HG03460 (cell line): ENCODE results near the gene ORMDL2.
"Not testable (repeated sequence)": the region's sequence is repeated elsewhere in the genome, so short reads cannot be mapped to it uniquely, and the experiment has no call there.

Experiments
- ATAC-seq: cut with Tn5 transposase; IDR thresholded peaks from one replicate; pipeline ENCODE4 v1.9.1; 2021; ENCODE audit not compliant: unreplicated experiment

The ORMDL2 gene

DNA sequence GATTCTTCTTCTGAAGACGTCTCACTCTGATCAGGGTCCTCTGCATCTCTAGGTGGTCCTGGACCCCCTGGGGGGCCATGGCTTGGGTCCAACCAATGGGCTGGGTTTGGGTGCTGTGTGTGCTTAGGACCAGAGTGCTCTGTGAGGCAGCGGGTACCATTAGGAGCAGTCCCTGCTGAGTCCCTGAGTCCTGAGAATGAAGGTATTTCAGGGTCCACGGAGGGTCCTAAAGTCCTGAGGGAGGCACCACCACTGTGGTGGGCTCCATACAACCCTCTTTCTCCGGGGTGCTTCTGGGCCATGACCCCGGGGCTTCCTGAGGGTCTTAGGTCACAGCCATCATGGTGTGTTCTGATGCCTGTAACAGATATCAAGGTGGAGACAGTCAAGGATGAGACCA lies 10.5 kb downstream of the ORMDL2 start:
- ATAC-seq, result no peak

DNA sequence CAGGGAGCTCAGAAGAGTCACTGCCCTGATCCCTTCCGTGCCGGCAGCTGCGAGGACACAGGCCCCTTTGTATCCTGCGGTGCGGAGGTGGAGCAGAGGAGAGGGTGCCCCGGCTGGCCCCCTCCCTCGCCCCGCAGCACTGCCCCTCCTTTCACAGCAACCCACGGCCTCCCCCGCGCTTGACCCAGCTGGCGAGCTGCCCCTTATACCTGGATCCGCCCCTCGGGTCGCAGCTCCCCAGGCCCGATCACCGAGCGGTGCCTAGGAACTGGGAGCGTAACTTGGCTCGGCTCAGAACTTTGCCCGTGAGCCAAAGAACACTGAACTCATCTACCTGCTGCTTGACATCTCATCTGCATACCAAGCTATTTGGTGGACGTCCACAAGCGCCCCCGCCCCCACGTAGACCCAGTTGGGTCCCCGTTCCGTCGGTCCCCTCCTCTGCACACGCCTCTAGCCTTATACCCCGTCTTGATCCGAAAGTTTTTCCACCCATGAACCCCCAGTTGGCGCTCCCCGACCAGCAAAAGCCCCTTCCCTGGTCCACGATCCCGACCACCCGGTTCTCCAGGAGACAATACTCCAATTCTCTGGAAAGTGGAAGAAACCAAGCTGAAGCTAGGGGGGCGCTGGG lies 12.2 kb downstream of the ORMDL2 start:
- ATAC-seq, result peak; percentile 25

DNA sequence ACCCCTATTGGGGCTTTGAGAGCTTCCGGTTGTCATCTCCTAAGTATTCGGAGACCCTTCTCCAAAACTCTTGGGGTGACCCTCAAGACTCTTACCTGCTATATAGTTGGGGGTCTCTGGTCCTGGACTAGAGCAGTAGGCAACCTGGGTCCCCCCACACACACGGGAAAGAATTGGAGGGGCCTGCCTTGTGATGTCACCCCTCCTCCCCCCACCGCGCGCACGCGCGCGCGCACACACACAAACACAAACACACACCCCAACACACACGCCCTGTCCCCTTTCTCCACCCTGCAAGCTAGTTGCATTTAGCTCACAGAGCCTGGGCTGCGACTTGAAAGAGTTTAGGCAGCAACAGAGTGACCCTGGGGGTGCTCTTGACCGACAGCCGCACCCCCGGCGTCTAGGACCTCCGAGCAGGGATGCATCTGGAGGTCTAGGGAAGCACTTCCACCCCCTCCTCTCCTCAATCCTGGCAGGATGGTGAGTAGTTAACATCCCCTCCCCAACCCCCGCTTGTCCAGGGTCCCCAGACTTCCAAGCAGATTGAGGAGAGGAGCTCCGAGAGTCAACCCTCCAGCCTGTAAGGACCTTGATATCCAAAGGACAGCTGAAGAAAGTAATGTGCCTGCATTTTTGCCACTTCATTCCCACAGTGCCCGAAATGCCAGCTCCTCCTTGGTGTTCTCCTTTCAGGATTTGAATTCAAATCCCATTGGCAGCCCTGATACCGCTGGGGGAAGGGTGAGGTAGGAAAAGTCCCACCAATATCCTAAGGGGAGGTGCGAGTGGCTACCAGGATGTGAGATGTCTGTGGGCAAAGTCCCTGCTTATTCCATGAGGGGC lies 13.0 kb downstream of the ORMDL2 start:
- ATAC-seq, result no peak

DNA sequence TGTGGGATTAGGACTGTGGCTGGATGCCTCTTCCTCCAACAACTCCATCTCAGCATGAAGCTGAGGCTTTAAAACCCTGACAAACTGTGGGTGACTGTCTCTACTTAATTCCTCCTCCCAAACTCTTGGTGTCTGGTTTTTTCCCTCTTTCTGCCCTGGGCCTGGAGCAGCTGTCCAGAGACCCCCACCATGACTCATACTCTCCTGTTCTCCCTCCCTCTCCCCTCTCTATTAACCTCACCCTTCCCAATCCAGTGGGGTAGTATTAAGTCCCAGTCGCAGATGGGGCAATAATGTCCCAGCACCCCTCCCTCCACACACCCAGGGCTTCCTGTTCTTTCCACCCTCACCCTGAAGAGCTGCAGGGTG lies 13.6 kb downstream of the ORMDL2 start:
- no peak for ATAC-seq

DNA sequence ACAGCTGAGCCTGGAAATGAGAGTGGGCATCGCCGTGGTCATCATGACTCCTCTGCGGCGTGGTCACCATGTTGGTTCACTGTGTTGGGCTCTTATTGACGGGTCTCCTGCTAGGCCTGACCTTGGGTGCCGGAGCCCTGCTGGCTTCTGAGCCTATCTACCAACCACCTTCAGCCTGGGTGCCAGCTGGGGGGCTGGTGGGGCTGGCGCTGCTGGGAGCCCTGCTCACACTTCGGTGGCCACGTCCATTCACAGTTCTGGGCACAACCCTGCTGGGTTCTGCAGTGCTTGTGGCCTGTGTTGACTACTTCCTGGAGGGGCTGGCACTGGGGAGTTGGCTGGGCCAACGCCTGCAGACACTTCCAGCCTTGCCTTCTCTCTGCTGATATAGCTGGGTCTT lies 15.2 kb downstream of the ORMDL2 start:
- ATAC-seq, result no peak

DNA sequence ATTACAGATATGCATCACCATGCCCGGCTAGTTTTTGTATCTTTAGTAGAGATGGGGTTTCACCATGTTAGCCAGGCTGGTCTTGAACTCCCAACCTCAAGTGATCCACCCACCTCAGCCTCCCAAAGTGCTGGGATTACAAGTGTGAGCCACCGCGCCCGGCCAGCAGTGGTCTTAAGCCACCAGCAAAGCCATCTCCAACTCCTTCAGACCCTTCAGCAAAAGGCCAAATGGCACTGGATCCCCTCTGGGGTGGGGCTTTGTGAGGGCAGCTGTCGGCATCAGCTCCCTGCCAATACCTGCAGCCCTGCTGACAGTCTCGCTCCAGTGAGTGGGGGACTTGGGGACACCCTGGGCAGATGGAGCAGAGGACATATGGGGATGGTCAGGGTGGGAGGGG lies 16.6 kb downstream of the ORMDL2 start:
- ATAC-seq, result not testable (repeated sequence)

DNA sequence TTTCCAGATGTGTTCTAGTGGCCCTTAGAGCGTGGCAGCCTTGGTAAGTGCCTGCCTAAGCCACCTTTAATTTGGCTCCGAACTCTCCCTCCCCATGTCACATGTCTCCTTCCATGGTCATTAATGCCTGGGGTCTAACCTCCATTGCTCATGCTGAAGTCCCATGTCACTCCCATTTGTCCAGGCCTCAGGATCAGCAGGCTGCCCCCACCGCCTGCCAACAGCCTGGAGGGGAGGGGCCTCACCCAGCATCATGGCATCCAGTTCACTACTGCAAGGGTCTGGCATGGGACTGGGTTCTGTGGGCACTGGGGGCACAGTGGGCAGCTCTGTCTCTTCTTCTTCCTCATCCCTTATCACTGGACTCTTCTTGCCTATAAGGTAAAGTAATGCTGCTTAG lies 20.5 kb downstream of the ORMDL2 start:
- ATAC-seq, result no peak

DNA sequence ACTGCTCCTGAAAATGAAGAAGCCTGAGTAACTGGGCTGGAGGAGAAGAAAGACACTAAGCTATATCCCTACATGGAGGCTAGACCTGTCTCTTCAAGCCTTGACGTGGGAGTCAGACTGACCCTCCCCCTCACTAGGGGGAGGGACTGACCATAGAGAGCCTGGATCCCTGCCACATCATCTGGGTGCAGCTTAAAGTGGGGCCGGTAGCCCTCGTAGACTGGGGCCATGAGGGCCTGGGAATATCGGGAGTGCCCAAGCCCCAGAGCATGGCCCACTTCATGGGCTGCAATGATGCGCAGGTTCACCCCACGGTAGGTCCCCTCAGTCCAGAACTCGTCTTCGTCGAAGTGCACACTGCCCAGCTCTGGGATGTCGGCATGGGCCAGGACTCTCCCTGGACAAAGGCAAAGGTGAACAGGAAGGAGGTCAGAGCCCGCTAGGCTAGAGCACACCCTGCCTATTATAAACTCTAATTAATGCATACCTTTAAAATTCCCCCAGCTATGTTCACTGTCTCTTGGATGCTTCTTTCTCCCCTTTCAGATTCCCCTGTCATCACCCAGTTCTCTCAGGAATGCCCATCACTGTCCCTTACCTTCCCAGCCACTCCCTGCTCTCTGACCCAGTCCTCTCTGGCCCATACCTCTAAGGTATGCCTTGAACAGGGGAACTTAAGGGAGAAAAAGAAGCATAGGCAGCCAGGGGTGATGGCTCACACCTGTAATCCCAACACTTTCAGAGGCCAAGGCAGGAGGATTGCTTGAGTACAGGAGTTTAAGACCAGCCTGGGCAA lies 21.7 kb downstream of the ORMDL2 start:
- no peak for ATAC-seq

DNA sequence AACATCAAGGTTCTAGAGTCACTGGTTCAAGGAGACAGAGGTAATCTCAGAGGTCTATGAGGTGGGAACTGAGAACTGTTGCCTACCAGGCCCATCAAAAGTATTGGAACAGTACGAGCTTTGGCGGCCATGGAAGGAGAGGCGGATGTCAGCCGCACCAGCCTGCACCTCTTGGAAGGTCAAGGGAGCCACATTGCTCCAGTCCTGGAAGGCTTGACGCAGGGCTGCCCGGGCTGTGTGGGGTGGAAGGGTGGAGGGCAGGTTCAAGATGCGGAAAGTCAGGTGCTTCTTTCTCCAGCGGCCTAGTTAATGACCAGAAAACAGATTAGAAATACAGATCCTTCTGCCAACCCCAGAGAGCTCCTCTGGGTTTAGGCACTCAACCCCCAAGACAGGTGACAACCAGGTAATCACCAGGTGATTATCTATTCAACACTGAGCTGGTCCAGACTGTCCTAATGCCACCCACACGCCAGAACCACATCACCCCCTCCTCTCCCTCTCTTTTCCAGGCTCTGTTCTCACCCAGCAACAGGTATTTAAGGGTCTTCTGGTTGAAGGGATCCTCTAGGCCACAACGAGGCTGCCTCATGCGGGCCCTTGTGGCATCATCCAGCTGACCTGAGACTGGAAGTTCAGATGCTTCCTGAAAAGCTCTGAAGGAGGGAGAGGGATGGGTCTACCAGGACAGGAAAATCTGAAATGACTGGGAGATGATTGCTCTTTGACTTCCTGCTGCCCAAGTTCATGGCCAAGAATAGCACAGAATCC lies 22.9 kb downstream of the ORMDL2 start:
- ATAC-seq, result no peak

DNA sequence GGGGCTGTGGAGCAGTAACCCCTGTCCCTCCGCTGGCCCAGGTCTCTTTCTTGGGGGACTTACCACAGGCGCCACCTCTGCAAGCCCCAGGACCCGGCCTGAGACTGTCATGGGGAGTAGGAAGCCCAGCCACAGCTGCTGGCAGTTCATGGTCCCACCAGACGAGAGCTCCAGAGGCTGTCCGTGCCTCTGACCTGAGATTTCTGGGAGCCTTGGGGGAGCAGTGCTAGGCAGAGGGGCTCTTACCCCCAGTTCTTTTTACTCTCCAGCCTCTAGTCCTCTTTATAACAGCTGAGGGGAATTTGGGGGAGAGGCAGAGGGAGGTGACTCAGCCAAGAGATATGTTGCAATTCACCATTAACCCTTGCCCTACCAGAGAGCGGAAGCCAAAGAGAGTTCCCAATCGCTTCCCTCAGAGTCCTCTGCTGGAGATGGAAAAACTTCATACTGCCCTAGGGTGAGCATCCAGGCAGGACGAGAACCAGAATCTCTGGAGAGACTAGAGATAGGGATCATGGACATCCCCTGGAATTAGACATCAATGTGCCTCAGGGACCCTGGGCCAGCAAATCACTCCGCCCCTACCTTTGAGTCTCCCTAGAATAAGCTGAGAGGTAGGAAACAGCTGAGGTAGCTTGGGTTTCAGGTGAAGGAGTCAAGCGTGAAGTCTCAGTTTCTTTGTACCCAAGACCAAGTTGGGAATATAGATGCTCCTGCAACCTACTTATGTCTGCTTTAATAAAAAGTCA lies 25.0 kb downstream of the ORMDL2 start, which contains the start of gene MMP19:
TSS of gene MMP19 (minus strand) at position 256 of the 749 bp plus-strand sequence. CDS start at position 150, 106 bp downstream.
- ATAC-seq, result no peak

DNA sequence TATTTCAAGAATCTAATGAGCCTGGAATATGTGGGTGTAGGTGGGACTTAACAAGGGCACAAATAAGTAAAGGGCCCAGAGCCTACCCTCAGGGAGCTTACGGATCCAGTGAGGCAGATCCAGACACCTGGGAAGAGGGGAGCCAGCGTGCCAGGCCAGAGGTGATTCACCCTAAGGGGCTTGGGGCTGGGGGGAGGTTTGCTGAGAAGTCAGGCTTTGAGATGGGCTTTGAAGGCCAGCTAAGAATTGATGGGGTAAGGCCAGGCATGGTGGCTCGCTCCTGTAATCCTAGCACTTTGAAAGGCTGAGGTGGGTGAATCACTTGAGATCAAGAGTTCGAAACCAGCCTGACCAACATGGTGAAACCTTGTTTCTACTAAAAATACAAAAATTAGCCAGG lies 25.6 kb downstream of the ORMDL2 start:
- ATAC-seq, result no peak

DNA sequence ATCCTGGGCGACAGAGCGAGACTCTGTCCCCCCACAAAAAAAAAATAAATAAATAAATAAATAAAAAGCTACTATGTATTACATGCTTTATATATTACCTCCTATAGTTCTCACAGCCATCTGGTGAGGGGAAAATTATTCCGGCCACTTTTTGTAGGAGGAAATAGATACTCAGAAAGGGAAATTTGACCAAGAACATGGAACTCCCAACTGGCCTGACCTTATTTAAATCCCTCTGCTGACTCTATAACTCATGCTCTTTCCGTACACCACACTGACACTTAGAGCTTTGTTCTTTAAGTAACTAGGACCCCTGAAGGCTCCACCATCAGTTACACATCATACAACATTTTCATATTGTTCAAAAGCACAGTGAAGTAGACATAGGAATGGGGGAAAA lies 27.1 kb downstream of the ORMDL2 start:
- no peak for ATAC-seq

DNA sequence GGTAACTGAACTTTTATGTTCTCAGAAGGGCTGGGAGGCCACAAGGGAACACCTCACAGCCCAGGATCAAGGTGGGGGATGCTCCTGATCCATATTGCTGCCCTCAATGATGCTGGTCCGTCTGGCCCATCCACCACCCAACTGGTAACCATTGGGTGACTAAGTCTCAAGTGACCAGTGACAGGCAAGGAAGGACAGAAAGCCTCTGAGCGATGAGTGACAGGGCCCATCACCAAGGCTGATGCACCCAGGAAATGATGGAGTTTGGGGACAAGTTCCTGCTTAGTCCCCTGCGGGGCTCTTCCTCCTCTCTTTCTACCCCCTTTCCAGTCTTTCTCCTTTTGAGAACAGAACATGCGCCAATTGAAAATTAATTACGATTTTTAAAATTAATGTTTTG lies 27.5 kb downstream of the ORMDL2 start:
- no peak for ATAC-seq

DNA sequence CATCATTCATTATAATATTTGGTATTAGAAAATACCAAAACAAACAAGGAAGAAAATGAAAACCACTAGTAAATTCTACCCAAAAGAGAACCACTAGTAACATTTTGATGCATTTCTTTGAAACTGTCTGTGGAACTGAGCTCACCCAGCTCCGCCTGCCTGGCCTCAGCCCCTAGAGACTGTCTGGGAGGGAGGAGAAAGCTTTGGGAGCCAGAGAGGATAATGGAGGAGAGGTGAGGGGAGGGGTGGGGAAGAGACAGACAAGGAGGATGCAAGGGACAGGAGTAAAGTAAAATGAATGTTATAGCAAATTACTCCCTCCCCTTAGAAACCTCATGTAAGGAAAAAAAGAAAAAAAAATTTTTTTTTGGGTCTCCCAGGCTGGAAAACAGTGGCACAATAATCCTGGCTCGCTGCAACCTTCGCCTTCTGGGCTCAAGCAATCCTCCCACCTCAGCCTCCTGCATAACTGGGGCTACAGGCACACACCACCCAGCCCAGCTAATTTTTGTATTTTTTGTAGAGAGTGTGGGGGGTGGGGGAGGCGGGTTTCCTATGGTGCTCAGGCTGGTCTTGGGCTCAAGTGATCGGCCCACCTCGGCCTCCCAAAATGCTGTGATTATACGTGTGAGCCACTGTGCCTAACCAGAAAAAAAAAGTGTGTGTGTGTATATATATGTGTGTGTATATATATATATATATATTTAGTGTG lies 28.1 kb downstream of the ORMDL2 start:
- no peak for ATAC-seq

DNA sequence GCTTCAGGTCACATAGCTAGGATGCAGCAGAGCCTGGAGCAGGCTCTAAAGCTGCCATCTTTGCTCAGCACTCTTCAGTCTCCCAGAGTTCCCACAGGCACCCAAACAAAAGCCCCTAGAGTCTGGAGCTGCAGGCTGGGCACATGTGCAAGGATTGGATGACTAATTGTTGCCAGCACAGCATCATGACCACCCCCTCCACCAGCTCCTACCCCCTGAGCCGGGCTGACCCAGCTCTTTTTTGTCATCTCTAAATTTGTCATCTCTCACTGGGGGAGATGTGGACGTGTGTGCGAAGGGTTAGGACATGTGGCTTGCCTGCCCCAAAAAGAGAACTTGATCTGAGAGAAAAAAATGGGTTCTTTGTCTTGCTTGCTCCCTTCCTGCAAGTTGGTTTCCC lies 29.2 kb downstream of the ORMDL2 start:
- ATAC-seq, result no peak

DNA sequence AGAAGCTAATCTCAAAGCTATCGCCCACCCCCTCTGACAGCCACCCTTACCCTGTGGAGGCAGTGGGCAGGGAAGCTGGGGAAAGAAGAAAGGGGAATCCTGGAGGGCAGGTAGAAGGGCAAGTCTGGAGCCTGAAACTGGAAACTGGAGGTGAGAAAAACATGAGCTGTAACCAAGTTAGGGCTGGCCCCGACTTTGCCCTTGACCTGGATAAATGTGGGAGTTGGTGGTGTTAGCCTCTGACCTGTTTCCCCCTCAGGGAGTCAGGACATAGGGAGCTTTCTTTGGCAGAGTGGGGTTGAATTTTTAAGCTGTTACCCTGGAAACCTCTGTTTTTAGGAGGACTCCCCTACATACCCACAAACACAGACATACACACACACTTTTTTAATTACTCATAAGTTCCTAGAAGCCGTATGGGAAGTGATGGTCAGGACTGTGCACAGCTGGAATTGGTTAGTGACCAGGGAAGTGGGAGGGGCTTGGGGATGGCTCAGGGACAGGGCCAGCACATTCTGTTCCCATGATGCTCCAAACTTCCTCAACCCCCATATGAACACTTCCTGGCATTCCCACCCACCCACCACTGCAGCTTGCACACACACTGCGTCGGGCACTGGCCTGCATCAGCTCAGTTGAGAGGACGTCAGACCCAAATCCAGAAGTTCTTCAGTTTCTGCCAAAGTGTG lies 29.9 kb downstream of the ORMDL2 start:
- ATAC-seq, result no peak

DNA sequence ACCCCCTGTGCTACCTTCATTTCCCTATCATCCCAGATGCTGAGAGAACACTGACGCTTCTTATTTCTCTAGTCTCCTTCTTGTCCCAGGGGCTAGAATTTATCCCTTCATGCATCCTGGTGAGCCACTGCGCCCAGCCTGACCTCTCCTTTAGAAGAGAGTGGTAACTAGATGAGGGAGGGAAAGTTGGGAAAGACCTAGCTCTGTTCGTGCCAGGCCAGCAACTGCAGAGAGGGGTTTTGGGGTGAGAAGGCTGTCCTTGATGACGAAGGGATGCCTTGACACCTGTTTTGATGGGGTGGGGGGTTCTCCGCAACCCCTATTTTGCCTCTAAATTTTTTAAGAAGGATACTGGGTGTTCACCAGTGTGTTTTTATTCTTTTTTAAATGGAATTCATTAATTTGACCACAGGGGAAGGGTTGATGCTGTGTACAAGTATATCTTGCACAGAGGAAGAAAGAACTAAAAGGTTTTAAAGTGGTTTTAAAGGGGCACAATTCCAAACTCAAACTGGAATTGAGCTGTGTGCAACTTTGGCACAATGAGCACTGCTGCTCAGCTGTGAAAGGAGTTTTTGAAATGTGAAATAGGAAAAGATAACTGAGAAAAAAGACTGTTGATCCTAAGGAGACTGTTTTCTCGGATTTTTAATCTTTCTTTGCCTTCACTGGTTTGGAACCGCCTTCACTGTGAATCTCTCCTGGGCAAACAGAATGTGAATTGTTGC lies 31.9 kb downstream of the ORMDL2 start:
- ATAC-seq, result no peak

DNA sequence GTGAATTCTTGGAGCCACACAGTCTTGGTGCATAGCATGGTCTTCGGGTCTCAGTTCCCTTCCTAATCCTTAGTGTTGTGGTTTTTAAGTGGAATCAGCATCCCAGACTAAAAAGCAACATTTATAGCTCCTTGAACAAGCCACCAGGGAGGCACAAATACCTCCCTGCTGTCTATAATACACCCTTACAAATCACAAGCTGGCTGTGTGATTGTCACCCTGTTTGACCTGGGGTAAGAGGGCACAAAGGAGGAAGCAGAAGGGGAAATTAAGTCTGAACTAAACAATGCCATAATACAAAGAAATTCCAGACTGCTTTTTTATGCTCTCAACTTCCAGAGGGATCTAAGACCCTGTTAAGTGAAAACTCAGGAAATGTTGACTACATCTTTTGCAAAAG lies 32.6 kb downstream of the ORMDL2 start:
- no peak for ATAC-seq
